GM21576 (cell line): ENCODE results near the gene MRPL28.
"Not testable (repeated sequence)": the region's sequence is repeated elsewhere in the genome, so short reads cannot be mapped to it uniquely, and the experiment has no call there.

Experiments
- ATAC-seq: cut with Tn5 transposase; IDR thresholded peaks from one replicate; pipeline ENCODE4 v1.9.1; 2021; ENCODE audit warnings: mild to moderate bottlenecking, moderate library complexity; ENCODE audit not compliant: unreplicated experiment

Gene MRPL28

GRCh38 chr16:341095-341973 is 29.0 kb downstream of the MRPL28 start:
- not testable (repeated sequence) for ATAC-seq

DNA sequence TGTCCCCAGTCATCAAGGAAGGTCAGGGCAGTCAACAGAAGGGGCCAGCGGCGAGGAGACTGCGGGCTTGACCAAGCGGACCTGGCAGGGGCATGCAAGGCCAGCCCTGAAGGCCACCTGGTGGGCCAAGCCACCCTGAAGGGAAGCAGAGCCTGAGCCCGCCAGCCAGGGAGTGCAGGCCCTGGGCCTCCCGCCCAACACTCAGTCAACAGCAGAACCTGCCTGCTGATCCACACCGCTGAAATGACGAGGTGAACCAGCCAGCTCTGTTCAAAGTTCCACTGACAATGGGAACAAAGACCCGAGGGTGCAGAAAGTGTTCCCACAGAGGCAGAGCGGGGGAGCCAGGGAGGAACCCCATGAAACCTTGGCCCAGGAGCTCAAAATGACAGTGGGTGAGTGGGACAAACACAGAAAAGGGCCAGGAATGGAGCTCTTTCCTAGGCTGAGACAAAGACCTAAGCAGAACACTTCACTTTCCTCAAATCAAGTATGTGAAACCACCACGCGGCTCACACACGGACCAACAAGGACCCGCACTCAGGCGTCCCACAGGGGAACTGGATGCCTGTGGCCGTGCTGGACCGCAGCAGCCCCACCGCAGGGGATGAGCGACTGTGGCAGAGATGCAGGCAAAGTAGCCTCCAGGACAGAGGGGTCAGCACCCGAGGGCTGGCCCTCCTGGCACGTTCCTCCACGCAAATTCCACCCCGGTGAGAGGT is 29.8 kb downstream of the MRPL28 start:
- ATAC-seq: no peak

DNA sequence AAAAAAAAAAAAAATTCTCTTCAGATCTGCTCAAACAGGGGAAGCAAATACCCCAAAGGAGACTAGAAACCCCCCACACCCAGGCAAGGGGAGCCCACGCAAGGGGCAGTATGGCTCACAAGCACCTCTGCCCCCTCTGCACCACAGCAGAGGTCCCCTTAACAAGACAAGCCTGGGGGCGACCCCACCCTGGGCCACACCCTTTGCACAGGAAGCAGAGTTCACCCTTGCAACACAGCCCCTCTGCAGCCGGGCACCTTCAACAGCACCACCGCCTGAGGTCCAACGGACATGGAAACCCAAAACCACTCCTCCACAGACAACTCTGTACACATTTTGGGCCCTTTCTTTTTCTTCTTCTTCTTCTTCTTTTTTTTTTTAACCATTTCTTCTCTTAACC is 30.7 kb downstream of the MRPL28 start:
- no peak for ATAC-seq

DNA sequence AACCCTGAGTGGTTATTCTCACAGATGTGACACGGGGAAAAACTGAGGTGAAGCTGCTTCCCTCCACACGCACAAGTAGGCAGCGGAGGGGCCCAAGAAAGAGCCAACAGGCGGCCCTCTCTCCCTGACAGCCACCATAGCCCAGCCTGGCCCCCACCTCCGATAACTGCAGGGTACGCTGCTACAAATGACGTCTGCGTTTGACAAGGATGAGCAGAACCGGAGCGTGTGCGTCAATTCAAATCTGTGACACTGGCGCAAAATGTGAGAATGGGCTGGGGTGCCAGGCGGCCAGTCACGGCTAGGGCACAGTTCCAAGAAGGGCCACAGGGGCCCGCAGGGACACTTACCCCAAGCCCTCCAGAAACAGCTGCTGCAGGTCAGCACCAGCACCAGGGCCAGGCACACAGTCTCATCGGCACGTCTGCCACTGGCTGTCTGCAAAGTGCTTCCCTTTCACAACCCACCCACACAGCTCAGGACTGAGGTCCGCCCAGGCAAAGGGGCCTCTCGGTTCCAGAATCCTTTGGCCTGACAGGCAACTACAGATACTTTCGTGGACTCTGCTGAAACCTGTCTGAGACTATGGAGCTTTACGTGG is 32.3 kb downstream of the MRPL28 start:
- no peak for ATAC-seq

DNA sequence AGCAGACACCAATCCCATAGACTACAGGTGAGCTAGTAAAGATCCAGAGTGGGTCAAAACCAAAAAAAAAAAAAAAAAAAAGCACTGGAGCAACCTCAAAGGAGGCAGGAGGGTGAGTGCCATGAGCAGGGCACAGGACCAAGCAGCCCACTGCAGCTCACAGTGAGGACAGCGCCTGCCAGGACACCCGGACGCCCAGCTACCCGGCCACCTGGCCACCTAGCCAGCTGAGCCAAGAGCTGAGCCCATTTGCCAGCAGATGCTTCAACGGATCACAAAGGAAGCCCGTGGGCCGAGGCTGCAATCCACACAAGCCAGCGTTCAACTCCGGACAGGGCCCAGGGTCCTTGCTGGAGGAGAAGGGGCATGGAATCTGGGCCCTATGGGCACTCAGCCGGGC is 32.9 kb downstream of the MRPL28 start:
- no peak for ATAC-seq

- no peak for ATAC-seq
These were observed 34.1 kb downstream of the MRPL28 start for GRCh38 chr16:336269-336668.

DNA sequence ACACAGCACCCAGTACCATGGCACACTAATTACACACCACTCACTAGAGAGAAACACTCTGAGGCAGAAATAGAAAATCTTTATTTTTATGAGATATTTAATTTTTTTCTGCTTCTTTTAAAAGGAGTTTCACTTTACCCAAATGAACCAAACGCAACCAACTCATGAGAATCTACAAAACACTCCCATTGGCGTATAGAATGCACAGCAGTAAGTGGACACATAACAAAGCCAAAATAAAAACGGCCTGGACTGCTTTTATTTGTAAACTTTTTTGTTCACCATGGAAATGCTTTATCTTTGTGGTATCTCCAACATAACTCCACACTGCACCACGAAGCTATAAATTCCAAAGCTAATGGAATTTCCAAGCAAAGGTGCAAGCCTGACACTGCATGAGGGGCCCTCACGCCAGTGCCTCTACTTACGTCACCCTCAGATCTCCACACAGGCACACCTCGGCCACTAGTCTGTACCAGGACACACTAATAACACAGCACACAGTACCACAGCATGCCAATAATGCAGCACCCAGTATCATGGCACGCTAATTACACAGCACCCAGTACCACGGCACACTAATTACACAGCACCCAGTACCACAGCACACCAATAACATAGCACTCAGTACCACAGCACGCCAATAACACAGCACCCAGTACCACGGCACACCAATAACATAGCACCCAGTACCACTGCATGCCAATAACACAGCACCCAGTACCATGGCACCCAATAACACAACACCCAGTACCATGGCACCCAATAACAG is 35.3 kb downstream of the MRPL28 start:
- ATAC-seq: not testable (repeated sequence)

- ATAC-seq: not testable (repeated sequence)
These were observed 36.0 kb downstream of the MRPL28 start for GRCh38 chr16:334164-334832.

GRCh38 chr16:333406-334094 is 36.8 kb downstream of the MRPL28 start:
- ATAC-seq: no peak

DNA sequence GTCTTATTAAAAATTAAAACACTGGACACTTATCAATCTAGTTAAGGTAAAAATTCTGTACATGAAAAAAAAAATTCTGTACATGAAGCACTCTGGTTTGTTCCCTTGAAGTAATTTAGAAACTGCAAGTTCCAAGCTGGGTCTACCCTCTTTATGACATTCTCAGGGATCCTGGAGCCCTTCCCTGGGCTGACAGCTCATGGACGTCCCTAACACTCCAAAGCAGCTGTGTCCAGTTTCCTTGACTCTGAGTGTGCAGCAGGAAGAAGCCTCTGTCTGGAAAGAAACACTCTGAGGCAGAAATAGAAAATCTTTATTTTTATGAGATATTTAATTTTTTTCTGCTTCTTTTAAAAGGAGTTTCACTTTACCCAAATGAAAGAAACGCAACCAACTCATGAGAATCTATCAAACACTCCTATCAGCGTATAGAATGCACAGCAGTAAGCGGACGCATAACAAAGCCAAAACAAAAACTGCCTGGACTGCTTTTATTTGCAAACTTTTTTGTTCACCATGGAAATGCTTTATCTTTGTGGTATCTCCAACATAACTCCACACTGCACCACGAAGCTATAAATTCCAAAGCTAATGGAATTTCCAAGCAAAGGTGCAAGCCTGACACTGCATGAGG is 39.0 kb downstream of the MRPL28 start:
- ATAC-seq: not testable (repeated sequence)

DNA sequence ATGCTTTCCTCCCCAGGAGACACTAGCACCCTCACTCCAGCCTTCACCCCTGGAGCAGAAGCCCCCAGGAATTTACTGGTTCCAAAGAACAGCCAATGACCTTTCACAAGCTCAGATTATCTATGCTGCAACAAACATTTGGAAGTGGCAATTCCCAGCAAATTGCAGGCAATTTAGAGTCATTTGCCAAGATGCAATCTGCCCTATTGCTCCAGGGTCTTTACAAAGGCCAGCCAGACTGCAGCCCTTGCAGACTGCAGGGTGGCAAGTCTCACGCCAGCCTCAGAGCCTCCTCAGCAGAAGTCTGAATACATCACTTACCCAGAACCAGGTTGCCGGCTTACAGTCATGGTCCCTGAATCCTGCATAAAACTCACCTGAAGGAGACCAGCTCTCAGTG is 39.6 kb downstream of the MRPL28 start:
- no peak for ATAC-seq

DNA sequence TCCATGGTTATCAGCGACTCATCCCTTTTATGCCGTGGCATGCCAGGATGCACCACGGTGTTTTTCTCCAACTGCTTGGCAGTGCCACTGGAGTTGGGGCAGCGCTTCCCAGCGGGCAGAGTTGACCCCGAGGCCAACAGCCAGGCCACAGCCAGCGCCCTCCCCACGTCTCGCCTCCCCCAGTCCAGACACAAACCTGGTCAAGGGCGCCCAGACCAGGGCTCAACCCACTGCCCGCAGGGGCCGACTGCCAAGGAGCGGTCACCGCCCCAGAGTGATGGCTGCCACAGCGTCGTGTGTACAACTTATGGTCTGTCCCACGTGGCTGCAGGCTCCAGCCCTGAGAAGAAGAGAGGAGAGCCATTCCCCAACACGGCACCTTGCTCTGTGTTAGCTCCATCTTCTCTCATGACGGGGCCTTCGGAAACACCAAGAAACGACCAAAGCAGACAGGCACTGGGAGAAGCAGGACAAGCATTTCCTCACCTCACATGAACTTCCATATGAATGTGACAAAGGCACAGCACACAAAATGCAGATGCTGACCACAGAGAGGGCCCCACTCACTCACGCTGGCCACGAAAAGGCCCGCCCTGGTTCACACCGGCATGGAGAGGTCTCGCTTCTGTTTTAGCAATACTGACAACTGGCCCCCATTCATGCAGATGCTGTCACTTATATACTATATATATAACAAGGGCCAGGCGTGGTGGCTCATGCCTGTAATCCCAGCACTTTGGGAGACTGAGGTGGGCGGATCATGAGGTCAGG is 44.8 kb downstream of the MRPL28 start:
- no peak for ATAC-seq

DNA sequence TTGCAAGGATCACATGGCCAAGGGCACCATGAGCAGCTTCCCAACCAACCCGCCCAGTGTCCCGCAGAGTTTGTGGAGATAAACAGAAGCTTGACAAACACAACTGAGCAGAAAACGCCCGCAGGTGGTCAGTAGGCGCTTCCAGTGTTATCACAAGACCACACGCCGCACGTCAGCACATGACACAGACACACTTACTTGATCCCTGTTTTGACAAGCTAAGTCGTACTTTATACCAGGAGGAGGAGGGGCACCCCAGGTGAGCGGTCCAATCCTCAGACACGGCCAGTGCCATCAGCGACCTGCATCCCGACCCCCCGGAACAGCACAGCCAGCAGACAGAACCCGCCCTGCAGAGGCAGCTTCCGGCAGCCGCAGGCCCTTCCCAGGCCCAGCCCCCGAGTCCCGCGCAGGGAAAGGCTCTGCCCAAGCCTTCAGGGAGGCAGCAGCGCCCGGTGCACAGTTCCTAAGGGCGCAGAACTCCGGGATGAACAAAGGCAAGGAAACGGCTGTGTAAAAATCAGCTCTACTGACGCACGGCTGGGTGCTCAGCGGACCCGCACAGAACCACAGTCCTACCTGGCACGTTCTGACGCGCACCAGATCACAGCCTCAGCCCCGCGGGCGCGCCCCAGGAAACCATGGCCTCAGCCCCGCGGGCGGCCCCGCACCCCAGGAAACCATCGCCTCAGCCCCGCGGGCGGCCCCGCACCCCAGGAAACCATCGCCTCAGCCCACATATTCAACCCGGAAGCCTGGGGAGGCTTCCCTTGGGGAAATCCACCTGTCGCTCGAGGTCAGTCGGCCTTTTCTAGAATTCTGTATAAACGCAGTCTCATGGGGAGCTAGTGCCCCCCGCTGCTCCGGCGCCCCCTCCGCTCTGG is 45.6 kb downstream of the MRPL28 start:
- no peak for ATAC-seq

DNA sequence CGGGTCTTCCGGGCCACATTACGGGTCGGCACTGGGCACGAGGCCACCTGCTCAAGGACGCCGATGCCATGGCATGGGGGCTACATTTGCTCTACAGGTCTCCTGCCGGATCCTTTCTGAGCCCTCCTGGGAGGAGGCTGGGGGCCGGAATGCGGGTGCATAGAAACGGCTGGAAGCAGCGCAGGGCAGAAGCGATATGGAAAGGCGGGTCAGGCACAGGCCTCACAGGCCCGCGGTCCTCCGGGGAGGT is 46.2 kb downstream of the MRPL28 start:
- ATAC-seq: no peak

GRCh38 chr16:322476-323143 is 47.7 kb downstream of the MRPL28 start:
- ATAC-seq: no peak

DNA sequence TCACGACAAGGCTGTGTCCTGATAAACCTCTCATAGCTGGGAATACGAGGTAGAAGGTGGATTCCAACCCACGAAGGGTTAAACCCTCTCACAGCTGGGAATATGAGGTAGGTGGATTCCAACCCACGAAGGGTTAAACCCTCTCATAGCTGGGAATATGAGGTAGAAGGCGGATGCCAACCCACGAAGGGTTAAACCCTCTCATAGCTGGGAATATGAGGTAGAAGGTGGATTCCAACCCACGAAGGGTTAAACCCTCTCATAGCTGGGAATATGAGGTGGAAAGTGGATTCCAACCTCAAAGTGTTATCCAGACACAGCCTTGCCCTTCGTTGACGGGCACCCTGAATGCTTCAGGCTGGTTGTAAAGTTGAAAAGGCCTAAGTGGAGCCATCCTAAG is 48.8 kb downstream of the MRPL28 start:
- no peak for ATAC-seq

DNA sequence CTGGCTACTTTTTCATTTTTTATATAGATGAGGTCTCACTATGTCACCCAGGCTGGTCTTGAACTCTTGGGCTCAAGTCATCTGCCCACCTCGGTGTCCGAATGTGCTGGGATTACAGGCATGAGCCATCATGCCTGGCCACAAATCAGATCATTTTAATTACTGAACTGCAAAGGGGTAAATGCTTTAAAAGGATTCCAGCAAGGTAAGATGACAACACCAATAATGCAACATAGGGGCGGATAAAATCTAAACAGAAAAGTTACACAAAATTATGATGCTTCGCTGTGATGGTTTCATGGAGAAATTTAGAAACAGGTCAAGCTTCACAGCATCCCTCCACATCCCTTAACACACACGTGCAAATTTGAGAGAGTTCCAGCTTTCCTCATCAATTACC is 50.1 kb downstream of the MRPL28 start:
- no peak for ATAC-seq
